HT-29 (cell line): ENCODE results near the gene MYADM. TPM values are rescaled to one million over a fixed set of nuclear protein-coding genes. Genes with fewer than 3 reads are reported as not detected.
"Not testable (repeated sequence)": the region's sequence is repeated elsewhere in the genome, so short reads cannot be mapped to it uniquely, and the experiment has no call there.

Source experiments
- DNase-seq: peaks from one replicate; pipeline ENCODE4 v3.0.0-alpha.2; 2015; ENCODE audit warnings: low spot score
- total RNA-seq: library from RNA; depleted of rRNA; stranded (reverse); fragments of >200 nt; shearing (Covaris generic); gene quantifications from 2 replicates; pipeline ENCODE4 v1.2.3, GENCODE V29; 2014; rRNA removed

MYADM gene
- total RNA-seq = 103 and 139 TPM in 2 replicates

- DNase-seq = peak; percentile 100
These were observed at the start of gene MYADM for GRCh38 chr19:53867225-53868090. Gene MYADM (plus strand): TSS chr19:53867883. CDS start chr19:53873530, 5,647 bp downstream.

GRCh38 chr19:53818756-53819155 is 48.9 kb upstream of the MYADM start:
- no peak for DNase-seq

GRCh38 chr19:53819861-53820260 is 47.8 kb upstream of the MYADM start:
- DNase-seq = no peak

GRCh38 chr19:53823380-53824120 is 44.1 kb upstream of the MYADM start:
- DNase-seq = no peak

- DNase-seq = no peak
These were observed 43.5 kb upstream of the MYADM start, which contains the start of gene NLRP12 for GRCh38 chr19:53824134-53824611. Gene NLRP12 (minus strand): TSS chr19:53824314. CDS start chr19:53824174, 140 bp downstream.

- no peak for DNase-seq
These were observed 40.8 kb upstream of the MYADM start for GRCh38 chr19:53826876-53827275.

- no peak for DNase-seq
These were observed 39.2 kb upstream of the MYADM start for GRCh38 chr19:53828531-53828930.

GRCh38 chr19:53832861-53833260 is 34.8 kb upstream of the MYADM start:
- not testable (repeated sequence) for DNase-seq

GRCh38 chr19:53838446-53838845 is 29.2 kb upstream of the MYADM start:
- not testable (repeated sequence) for DNase-seq

GRCh38 chr19:53840241-53840640 is 27.4 kb upstream of the MYADM start:
- DNase-seq = not testable (repeated sequence)

GRCh38 chr19:53840914-53841313 is 26.8 kb upstream of the MYADM start:
- not testable (repeated sequence) for DNase-seq

GRCh38 chr19:53844849-53845246 is 22.8 kb upstream of the MYADM start:
- DNase-seq = no peak

- no peak for DNase-seq
These were observed 20.1 kb upstream of the MYADM start for GRCh38 chr19:53847555-53847954.

GRCh38 chr19:53849237-53849676 is 18.4 kb upstream of the MYADM start:
- DNase-seq = no peak

GRCh38 chr19:53853707-53854106 is 14.0 kb upstream of the MYADM start:
- DNase-seq = no peak

- DNase-seq = peak; percentile 94
These were observed 3.3 kb upstream of the MYADM start for GRCh38 chr19:53864308-53864836.

GRCh38 chr19:53865523-53865917 is 2.2 kb upstream of the MYADM start:
- DNase-seq = no peak

GRCh38 chr19:53865918-53866864 is 1.5 kb upstream of the MYADM start:
- DNase-seq = peak; percentile 94

- DNase-seq = peak; percentile 25
These were observed 838 bp upstream of the MYADM start for GRCh38 chr19:53866865-53867224.

GRCh38 chr19:53868091-53868891 is 608 bp downstream of the MYADM start:
- peak; percentile 79 for DNase-seq
